Type B pancreatic cell (in vitro differentiated cells): ENCODE data around the gene MIAT. TPM values are rescaled to one million over a fixed set of nuclear protein-coding genes. Genes with fewer than 3 reads are reported as not detected.

ENCODE experiments used
- DNase-seq: peaks from one replicate; pipeline ENCODE4 v3.0.0; 2021; ENCODE audit warnings: mixed read lengths; ENCODE audit not compliant: unreplicated experiment; ENCODE audit errors: extremely low spot score
- H3K27ac Mint-ChIP-seq: 2 replicates; pipeline ENCODE4 v1.8.0; 2021; ENCODE audit warnings: mild to moderate bottlenecking, mixed read lengths
- H3K27me3 Mint-ChIP-seq: 2 replicates; pipeline ENCODE4 v1.8.0; 2021; ENCODE audit warnings: mixed read lengths
- H3K36me3 Mint-ChIP-seq: 2 replicates; pipeline ENCODE4 v1.8.0; 2021; ENCODE audit warnings: mixed read lengths
- H3K4me1 Mint-ChIP-seq: one replicate; pipeline ENCODE4 v1.8.0; 2021; ENCODE audit warnings: mixed read lengths; ENCODE audit not compliant: unreplicated experiment
- H3K4me3 Mint-ChIP-seq: 2 replicates; pipeline ENCODE4 v1.8.0; 2021; ENCODE audit warnings: mild to moderate bottlenecking, mixed read lengths
- H3K9me3 Mint-ChIP-seq: 2 replicates; pipeline ENCODE4 v1.8.0; 2021; ENCODE audit warnings: mixed read lengths
- total RNA-seq: library from RNA; stranded (reverse); gene quantifications from 2 replicates; pipeline ENCODE4 v1.2.1, GENCODE V29; 2021; ENCODE audit warnings: low replicate concordance
- TF ChIP-seq, protein P1 (sequence below): fragments of 200-600 bp; sonication (generic); conservative IDR thresholded peaks from 2 replicates; pipeline ENCODE4 v1.5.0; 2021; ENCODE audit warnings: antibody characterized with exemption, mild to moderate bottlenecking

The MIAT gene
- total RNA-seq, 1 donor from 2014 or later: 12.2 TPM

DNA sequence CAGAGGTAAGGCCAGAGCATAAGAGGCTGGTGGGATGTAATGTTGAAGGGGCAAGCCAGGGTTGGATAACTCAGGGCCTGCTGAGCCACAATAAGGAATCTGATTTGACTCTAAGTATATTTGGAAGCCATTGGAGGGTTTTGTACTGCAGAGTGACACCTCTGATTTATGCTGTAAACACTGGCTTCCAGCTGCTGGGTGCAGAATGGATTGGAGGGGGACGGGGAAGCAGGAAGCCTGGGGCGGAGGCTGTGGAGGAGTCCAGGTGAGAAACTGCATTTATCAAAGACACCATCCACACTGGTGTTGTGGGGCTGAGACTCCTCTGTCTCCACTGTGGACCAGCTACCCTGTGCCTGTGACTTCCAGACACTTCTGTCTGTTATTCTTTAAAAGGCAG, 26.8 kb downstream of the MIAT start:
- TF ChIP-seq, protein P1, sequence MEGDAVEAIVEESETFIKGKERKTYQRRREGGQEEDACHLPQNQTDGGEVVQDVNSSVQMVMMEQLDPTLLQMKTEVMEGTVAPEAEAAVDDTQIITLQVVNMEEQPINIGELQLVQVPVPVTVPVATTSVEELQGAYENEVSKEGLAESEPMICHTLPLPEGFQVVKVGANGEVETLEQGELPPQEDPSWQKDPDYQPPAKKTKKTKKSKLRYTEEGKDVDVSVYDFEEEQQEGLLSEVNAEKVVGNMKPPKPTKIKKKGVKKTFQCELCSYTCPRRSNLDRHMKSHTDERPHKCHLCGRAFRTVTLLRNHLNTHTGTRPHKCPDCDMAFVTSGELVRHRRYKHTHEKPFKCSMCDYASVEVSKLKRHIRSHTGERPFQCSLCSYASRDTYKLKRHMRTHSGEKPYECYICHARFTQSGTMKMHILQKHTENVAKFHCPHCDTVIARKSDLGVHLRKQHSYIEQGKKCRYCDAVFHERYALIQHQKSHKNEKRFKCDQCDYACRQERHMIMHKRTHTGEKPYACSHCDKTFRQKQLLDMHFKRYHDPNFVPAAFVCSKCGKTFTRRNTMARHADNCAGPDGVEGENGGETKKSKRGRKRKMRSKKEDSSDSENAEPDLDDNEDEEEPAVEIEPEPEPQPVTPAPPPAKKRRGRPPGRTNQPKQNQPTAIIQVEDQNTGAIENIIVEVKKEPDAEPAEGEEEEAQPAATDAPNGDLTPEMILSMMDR: no peak
- H3K9me3 Mint-ChIP-seq: peaks cover 4% of the 10 kb centered on the region
- peaks cover 10% of the 10 kb centered on the region for H3K36me3 Mint-ChIP-seq
- no peaks in the 10 kb centered on the region for H3K27me3 Mint-ChIP-seq
- peaks cover 20% of the 10 kb centered on the region for H3K4me1 Mint-ChIP-seq
- H3K27ac Mint-ChIP-seq: no peak overlapping the region
- DNase-seq: no peak
- H3K4me3 Mint-ChIP-seq: no peak overlapping the region

DNA sequence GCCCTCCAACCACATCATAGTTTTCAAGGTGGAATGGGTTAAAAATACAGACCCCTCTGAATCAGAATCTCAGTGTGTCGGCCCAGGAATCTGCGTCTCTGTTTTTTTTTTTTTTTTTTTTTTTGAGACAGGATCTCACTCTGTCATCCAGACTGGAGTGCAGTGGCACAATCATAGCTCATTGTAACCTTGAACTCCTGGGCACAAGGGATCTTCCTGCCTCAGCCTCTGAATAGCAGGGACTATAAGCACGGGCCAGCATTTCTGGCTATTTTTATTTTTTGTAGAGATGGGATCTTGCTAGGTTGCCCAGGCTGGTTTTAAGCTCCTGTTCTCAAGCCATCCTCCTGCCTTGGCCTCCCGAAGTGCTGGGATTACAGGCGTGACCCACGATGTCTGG, 28.2 kb downstream of the MIAT start:
- TF ChIP-seq, protein P1: no peak
- Mint-ChIP-seq H3K27me3 (no peaks in the 10 kb centered on the region), H3K27ac (no peak overlapping the region), H3K36me3 (peaks cover 10% of the 10 kb centered on the region), H3K4me1 (peaks cover 21% of the 10 kb centered on the region), H3K9me3 (peaks cover 4% of the 10 kb centered on the region), H3K4me3 (no peak overlapping the region)
- no peak for DNase-seq

DNA sequence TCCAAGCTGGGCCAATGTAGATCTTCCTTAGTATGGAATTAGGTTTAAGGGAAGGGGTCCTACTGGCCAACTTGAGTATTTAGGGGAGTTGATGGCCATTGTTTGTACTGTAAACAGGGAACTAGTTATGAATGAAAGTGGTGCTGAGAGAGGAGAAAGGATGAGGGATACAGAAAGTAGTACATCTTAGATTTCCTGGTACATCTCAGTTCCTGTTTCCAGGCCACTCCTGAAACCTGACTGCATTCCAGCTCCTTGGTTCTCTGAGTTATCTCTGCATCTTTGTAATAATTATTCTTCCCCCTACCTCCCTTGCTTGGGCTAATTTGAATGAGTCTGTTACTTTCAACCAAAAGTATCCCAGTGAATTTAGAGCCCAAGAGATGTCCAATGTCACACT, 30.1 kb downstream of the MIAT start:
- H3K27me3 Mint-ChIP-seq: no peaks in the 10 kb centered on the region
- TF ChIP-seq, protein P1: no peak
- peaks cover 6% of the 10 kb centered on the region for H3K36me3 Mint-ChIP-seq
- no peak overlapping the region for H3K27ac Mint-ChIP-seq
- peaks cover 4% of the 10 kb centered on the region for H3K9me3 Mint-ChIP-seq
- DNase-seq: no peak
- H3K4me1 Mint-ChIP-seq: peaks cover 15% of the 10 kb centered on the region
- no peak overlapping the region for H3K4me3 Mint-ChIP-seq

DNA sequence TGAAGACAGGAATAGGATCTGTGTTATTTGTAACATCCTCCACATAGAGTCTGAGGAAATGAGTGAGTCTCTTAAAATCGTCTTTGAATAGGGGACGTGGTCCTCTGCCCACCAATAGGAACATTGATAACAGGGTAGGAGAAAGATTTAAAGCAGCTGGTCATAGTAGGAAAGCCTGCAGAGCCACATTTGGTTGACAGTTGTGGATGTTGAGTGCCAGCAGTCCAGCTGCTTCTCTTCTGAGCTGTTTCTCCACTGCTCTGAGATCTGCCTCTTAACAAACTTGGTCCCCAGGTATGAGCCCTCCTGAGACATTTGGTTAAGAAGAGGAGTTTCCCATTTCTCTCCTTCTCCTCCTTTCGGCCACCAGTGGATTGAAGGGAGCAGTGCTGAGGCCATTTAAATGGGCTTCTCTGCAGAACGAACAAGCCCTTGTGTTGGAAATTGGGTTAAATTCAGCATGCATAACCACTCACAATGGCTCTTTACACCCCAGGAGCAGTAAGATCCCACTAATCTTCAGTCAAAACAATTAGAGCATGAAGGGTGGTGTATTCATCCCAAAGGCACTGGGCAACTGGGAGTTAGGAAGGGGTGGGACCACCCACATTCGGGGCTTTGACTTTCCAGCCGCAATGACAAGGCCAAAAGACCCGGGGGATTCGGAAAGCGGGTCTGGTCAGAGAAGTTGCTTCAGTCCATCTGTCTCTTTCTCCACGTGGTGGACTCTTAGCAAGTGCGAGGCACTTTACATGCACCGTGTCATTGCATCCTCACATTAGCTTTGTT, 32.3 kb downstream of the MIAT start:
- Mint-ChIP-seq H3K27me3 (no peaks in the 10 kb centered on the region), H3K4me1 (peaks cover 5% of the 10 kb centered on the region), H3K27ac (no peak overlapping the region), H3K36me3 (no peaks in the 10 kb centered on the region), H3K9me3 (peaks cover 4% of the 10 kb centered on the region), H3K4me3 (no peak overlapping the region)
- no peak for DNase-seq
- TF ChIP-seq, protein P1: no peak

DNA sequence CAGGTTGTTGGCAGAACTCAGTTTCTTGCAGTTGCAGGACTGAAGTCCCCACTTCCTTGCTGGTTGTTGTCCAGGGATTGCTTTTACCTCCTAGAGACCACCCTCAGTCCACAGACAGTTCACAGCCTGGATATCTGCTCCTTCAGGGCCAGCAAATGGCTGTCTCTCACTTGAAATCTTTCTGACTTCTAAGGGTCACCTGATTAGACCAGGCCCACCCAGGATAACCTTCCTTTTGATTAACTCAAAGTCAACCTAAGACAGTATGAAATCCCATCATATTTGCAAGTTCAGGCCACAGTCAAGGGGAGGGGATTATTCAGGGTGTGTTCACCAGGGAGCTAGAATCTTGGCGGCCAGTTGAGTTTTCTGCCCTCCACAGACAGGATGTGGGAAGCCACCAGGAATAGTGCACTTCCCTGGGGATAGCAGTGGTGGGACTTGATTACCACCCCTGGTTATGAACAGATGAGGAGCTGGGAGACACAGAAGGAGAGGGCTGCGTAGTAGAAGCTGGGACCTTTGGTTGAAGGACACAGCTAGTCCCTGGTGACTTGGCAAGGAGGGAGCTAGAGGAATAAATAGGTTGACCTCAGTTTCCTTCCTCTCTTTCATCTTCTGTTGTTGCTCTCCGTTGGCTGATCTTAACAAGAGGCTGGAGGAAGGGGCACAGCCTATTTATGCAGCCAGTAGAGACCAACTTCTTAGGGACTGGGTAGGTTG, 33.4 kb downstream of the MIAT start:
- DNase-seq: no peak
- Mint-ChIP-seq H3K27ac (no peak overlapping the region), H3K27me3 (no peaks in the 10 kb centered on the region), H3K4me1 (peaks cover 5% of the 10 kb centered on the region), H3K36me3 (peaks cover 6% of the 10 kb centered on the region), H3K4me3 (no peak overlapping the region), H3K9me3 (peaks cover 4% of the 10 kb centered on the region)
- TF ChIP-seq, protein P1: no peak
